Progenitor cell of endocrine pancreas (in vitro differentiated cells): ENCODE data around the gene MAP3K14. TPM values are rescaled to one million over a fixed set of nuclear protein-coding genes. Genes with fewer than 3 reads are reported as not detected.

Experiments used
- DNase-seq: peaks from one replicate; pipeline ENCODE4 v3.0.0; 2021; ENCODE audit warnings: low spot score; ENCODE audit not compliant: unreplicated experiment
- H3K27ac Mint-ChIP-seq: 2 replicates; pipeline ENCODE4 v1.8.0; 2021; ENCODE audit warnings: mild to moderate bottlenecking, moderate library complexity, mixed read lengths
- H3K27me3 Mint-ChIP-seq: 2 replicates; pipeline ENCODE4 v1.8.0; 2021; ENCODE audit warnings: mixed read lengths
- H3K36me3 Mint-ChIP-seq: 2 replicates; pipeline ENCODE4 v1.8.0; 2022; ENCODE audit warnings: mixed read lengths; ENCODE audit not compliant: insufficient read depth
- H3K4me1 Mint-ChIP-seq: 2 replicates; pipeline ENCODE4 v1.8.0; 2021; ENCODE audit warnings: low read depth, mixed read lengths
- H3K4me3 Mint-ChIP-seq: 2 replicates; pipeline ENCODE4 v1.8.0; 2021; ENCODE audit warnings: low read depth, mild to moderate bottlenecking, moderate library complexity, mixed read lengths
- H3K9me3 Mint-ChIP-seq: 2 replicates; pipeline ENCODE4 v1.8.0; 2021; ENCODE audit warnings: low read depth, mixed read lengths
- total RNA-seq: library from RNA; stranded (reverse); gene quantifications from 2 replicates; pipeline ENCODE4 v1.2.1, GENCODE V29; 2021
- TF ChIP-seq, protein P1 (sequence below): fragments of 200-600 bp; sonication (generic); IDR thresholded peaks from one replicate; pipeline ENCODE4 v1.5.0; 2021; ENCODE audit warnings: antibody characterized with exemption, mild to moderate bottlenecking; ENCODE audit not compliant: unreplicated experiment

MAP3K14 gene
- total RNA-seq, 1 donor from 2014 or later: 7.8 TPM

DNA sequence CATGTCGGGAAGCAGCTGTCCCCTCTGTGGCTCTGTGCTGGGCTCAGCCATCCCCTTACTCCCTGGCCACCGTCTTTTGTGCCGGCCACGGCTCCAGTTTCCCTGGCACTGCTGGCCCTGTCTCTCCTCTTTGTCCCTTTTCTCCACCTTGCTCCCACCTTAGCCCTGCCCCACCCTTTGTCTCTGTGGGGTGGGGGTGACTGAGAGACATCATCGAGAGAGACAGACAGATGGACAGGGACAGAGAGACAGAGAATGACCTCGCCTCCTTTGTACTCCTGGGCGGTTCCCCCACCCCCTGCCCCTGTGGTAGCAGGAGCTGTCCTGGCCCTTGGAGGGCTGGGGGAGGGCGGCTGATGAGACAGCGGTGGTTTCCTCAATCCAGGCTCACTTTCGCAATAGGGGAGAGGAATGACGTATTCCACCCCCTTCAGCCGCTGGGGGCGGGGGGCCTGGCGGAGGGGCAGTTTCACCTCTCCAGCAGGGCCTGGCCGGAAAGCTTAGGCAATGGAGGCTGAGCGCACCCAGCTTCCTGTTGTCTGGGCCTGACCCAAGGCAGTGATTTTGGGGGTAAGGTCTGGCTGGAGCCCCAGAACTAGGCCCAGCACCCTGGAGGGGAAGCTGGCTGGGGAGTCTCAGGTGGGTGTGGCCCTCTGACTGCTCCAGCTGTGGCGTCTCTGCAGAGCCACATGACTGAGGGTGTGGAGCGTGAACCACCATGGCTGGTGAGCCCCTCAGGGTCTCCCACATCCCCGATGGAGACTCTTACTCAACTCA, 87.9 kb downstream of the MAP3K14 start:
- H3K9me3 Mint-ChIP-seq: no peaks in the 10 kb centered on the region
- H3K27ac Mint-ChIP-seq: no peak overlapping the region
- no peak for DNase-seq
- no peaks in the 10 kb centered on the region for H3K4me1 Mint-ChIP-seq
- TF ChIP-seq, protein P1, sequence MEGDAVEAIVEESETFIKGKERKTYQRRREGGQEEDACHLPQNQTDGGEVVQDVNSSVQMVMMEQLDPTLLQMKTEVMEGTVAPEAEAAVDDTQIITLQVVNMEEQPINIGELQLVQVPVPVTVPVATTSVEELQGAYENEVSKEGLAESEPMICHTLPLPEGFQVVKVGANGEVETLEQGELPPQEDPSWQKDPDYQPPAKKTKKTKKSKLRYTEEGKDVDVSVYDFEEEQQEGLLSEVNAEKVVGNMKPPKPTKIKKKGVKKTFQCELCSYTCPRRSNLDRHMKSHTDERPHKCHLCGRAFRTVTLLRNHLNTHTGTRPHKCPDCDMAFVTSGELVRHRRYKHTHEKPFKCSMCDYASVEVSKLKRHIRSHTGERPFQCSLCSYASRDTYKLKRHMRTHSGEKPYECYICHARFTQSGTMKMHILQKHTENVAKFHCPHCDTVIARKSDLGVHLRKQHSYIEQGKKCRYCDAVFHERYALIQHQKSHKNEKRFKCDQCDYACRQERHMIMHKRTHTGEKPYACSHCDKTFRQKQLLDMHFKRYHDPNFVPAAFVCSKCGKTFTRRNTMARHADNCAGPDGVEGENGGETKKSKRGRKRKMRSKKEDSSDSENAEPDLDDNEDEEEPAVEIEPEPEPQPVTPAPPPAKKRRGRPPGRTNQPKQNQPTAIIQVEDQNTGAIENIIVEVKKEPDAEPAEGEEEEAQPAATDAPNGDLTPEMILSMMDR: no peak
- H3K4me3 Mint-ChIP-seq: no peak overlapping the region
- H3K36me3 Mint-ChIP-seq: no peaks in the 10 kb centered on the region
- H3K27me3 Mint-ChIP-seq: peaks cover 60% of the 10 kb centered on the region

DNA sequence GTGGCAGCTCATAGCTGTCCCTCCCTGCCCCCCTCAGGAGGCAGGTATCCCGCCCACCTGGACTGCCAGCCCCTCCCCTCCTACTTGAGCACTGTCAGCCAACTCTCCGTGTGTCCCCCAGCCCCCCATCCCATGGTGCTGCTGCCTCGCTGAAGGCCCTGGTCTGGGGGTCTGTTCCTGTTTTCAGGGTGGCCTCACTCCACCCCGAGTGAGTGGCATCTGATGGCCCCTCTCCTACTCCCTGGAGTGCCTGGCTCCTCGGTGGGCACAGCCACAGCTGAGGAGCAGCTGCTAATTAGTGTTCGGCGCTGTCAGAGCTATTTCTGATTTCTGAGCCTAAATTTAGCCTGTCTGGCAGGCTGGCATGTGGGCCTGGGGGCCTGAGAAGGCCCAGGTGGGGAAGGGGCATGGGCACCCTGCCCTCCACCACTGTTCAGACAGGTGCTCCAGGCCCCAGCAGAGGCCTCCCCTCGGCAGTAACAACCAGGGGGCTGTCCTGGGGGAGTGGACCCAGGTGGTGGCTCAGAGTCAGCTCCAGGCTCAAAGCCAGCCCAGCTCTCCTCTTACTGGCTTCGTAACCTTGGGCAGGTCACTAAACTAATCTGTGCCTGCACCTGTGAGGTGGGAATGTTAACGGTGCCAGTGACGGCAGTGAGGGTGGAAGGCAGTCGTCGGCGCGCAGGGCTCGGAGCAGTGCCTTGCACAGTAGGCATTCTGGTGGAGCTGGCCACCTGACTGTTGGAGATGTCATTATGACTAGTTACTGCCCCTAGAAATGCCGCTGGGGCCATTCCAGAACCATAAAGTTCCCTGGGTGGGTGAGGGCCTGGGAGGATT, 88.7 kb downstream of the MAP3K14 start:
- Mint-ChIP-seq H3K9me3 (no peaks in the 10 kb centered on the region), H3K27me3 (peaks cover 63% of the 10 kb centered on the region), H3K36me3 (no peaks in the 10 kb centered on the region), H3K4me1 (no peaks in the 10 kb centered on the region), H3K4me3 (no peak overlapping the region), H3K27ac (no peak overlapping the region)
- TF ChIP-seq, protein P1: no peak
- DNase-seq: no peak

DNA sequence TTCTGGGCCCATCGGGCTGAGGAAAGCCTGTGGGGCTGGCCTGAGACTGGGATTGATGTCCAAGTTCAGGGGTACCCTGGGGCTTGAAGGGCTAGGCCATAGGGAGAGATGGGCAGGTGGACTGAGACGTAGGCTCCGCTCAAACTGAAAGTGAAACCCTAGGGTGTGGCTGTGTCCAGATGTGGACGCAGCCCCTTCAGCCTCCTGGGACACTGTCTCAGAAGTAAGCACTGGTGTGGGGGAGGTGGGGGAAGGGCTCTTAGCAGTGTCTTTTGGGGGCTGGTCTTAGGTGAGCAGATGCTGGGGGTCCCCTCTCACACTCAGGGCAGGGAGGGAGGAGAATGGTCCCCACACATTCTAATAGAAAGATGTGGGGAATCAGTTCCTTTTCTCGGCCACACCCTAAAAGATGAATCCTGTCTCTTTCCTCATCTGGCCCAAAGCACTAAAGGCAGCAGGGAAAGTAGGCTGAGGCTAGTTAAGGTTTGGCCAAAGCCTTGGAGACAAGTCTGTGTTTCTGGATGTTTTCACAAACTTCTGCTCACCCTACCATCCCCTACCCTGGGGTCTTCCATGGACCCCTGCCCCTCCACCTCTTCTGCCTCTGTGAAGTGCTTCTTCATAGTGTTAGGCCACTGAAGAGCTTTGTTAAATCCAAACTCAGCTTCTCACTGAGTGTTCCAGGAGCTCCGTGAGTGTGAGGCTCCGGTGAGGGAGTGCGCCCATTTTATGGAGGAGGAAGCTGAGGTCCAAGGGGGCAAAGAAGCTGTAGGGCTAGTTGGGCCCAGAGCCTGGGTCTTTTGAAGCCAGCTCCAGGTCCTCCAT, 89.5 kb downstream of the MAP3K14 start:
- H3K4me1 Mint-ChIP-seq: no peaks in the 10 kb centered on the region
- H3K27me3 Mint-ChIP-seq: peaks cover 65% of the 10 kb centered on the region
- no peak for DNase-seq
- no peaks in the 10 kb centered on the region for H3K36me3 Mint-ChIP-seq
- H3K4me3 Mint-ChIP-seq: no peak overlapping the region
- TF ChIP-seq, protein P1: no peak
- H3K27ac Mint-ChIP-seq: no peak overlapping the region
- no peaks in the 10 kb centered on the region for H3K9me3 Mint-ChIP-seq

DNA sequence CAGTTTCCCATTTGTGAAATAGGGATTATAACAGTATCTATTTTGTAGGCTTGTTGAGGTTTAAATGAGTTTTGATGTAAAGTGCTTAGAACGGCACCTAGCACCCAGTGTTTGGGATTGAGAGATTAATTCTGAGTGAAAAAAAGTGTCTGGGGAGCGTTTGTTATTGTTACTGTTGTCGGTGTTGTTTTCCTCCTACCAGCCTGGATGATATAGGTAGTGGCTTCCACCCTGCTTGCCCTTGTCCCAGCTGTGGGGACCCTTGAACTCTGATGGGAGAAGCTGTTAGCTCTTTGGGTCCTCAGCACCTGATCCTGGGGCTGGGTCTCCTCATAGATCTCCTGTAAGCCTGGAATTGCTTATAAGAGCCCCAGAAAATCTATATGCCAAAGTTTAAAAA, 90.2 kb downstream of the MAP3K14 start:
- DNase-seq: no peak
- H3K4me3 Mint-ChIP-seq: no peak overlapping the region
- H3K27me3 Mint-ChIP-seq: peaks cover 60% of the 10 kb centered on the region
- TF ChIP-seq, protein P1: no peak
- no peaks in the 10 kb centered on the region for H3K9me3 Mint-ChIP-seq
- no peak overlapping the region for H3K27ac Mint-ChIP-seq
- no peaks in the 10 kb centered on the region for H3K4me1 Mint-ChIP-seq
- H3K36me3 Mint-ChIP-seq: no peaks in the 10 kb centered on the region
